Measurements from ENCODE around the gene FAM237A. TPM values are rescaled to one million over a fixed set of nuclear protein-coding genes. Genes with fewer than 3 reads are reported as not detected.

The FAM237A gene
- total RNA-seq, 1 experiment from 2014 or later = not detected

GRCh38 chr2:206641226-206641625 is 1.1 kb upstream of the FAM237A start:
- intact Hi-C loops (cut with micrococcal nuclease; ENCODE audit: unreplicated experiment) = no loop called here
- BruUV-seq (replicated peaks) = no TSS peak
- CTCF ChIA-PET = no interaction called here

GRCh38 chr2:206647985-206648384 is 5.7 kb downstream of the FAM237A start:
- Histone ChIP-seq H3K4me3 (ENCODE audit: low read depth, low read length, poor library complexity, severe bottlenecking) (no peak overlapping the region), H3K9me3 (ENCODE audit: low read depth, low read length, poor library complexity, severe bottlenecking) (no peaks in the 10 kb centered on the region), H3K27ac (ENCODE audit: low read depth, low read length, poor library complexity, severe bottlenecking) (no peak overlapping the region), H3K27me3 (replicated peaks; ENCODE audit: insufficient read depth, low read depth, low read length, poor library complexity) (peaks cover 15% of the 10 kb centered on the region), H3K36me3 (ENCODE audit: insufficient read depth, low read length, poor library complexity, severe bottlenecking) (no peaks in the 10 kb centered on the region), H3K4me1 (ENCODE audit: insufficient read depth, low read length, poor library complexity, severe bottlenecking) (no peaks in the 10 kb centered on the region)
- ChIA-PET CTCF (no interaction called here), POLR2A (ENCODE audit: low non-redundant PET) (no interaction called here)
- BruUV-seq (replicated peaks) = no TSS peak
- intact Hi-C loops (cut with micrococcal nuclease; ENCODE audit: unreplicated experiment) = no loop called here
- TF ChIP-seq CTCF (conservative IDR thresholded peaks at IDR 0.05; ENCODE audit: low read depth, low read length) (no peak), EZH2 (IDR thresholded peaks at IDR 0.05; ENCODE audit: borderline replicate concordance, low read depth, low read length, poor library complexity, severe bottlenecking) (no peak)
- no peak for DNase-seq (ENCODE audit: low spot score)

More at GRCh38 chr2:206641226-206641625, 1.1 kb upstream of the FAM237A start:
- Histone ChIP-seq H3K9me3 (ENCODE audit: low read depth, low read length, poor library complexity, severe bottlenecking) (no peaks in the 10 kb centered on the region), H3K27me3 (replicated peaks; ENCODE audit: insufficient read depth, low read depth, low read length, poor library complexity) (peaks cover 50% of the 10 kb centered on the region), H3K4me3 (ENCODE audit: low read depth, low read length, poor library complexity, severe bottlenecking) (no peak overlapping the region), H3K27ac (ENCODE audit: low read depth, low read length, poor library complexity, severe bottlenecking) (no peak overlapping the region), H3K36me3 (ENCODE audit: insufficient read depth, low read length, poor library complexity, severe bottlenecking) (no peaks in the 10 kb centered on the region), H3K4me1 (ENCODE audit: insufficient read depth, low read length, poor library complexity, severe bottlenecking) (no peaks in the 10 kb centered on the region)
- POLR2A ChIA-PET (ENCODE audit: low non-redundant PET) = no interaction called here
- DNase-seq (ENCODE audit: low spot score) = no peak
- no peak for TF ChIP-seq EZH2 (IDR thresholded peaks at IDR 0.05; ENCODE audit: borderline replicate concordance, low read depth, low read length, poor library complexity, severe bottlenecking)
- TF ChIP-seq CTCF (conservative IDR thresholded peaks at IDR 0.05; ENCODE audit: low read depth, low read length) = no peak

GRCh38 chr2:206657087-206657486 is 14.8 kb downstream of the FAM237A start:
- ChIA-PET POLR2A (ENCODE audit: low non-redundant PET) (no interaction called here), CTCF (no interaction called here)
- peaks cover 12% of the 10 kb centered on the region for H3K27me3 ChIP-seq (replicated peaks; ENCODE audit: insufficient read depth, low read depth, low read length, poor library complexity)
- DNase-seq (ENCODE audit: low spot score) = no peak
- TF ChIP-seq EZH2 (IDR thresholded peaks at IDR 0.05; ENCODE audit: borderline replicate concordance, low read depth, low read length, poor library complexity, severe bottlenecking) (no peak), CTCF (conservative IDR thresholded peaks at IDR 0.05; ENCODE audit: low read depth, low read length) (no peak)
- H3K27ac ChIP-seq (ENCODE audit: low read depth, low read length, poor library complexity, severe bottlenecking) = no peak overlapping the region
- H3K9me3 ChIP-seq (ENCODE audit: low read depth, low read length, poor library complexity, severe bottlenecking) = no peaks in the 10 kb centered on the region
- H3K36me3 ChIP-seq (ENCODE audit: insufficient read depth, low read length, poor library complexity, severe bottlenecking) = no peaks in the 10 kb centered on the region
- H3K4me1 ChIP-seq (ENCODE audit: insufficient read depth, low read length, poor library complexity, severe bottlenecking) = no peaks in the 10 kb centered on the region
- H3K4me3 ChIP-seq (ENCODE audit: low read depth, low read length, poor library complexity, severe bottlenecking) = no peak overlapping the region
- intact Hi-C loops (cut with micrococcal nuclease; ENCODE audit: unreplicated experiment) = no loop called here
- no TSS peak for BruUV-seq (replicated peaks)
